PC-9 (cell line): Measurements from ENCODE around the gene PARM1. TPM values are rescaled to one million over a fixed set of nuclear protein-coding genes. Genes with fewer than 3 reads are reported as not detected.

ENCODE experiments used
- BruUV-seq: library from RNA; stranded (reverse); fragments of 400-500 nt; replicated peaks from 2 replicates; lab custom pipeline; 2021; lab: Mats Ljungman, UMichigan
- CTCF ChIA-PET: fragments of 300-600 bp; sonication (Branson Sonifier 250); formaldehyde crosslinking; loops from one replicate; lab custom pipeline; 2022; ENCODE audit warnings: antibody characterized with exemption; lab: Charles Lee
- POLR2A ChIA-PET: fragments of 300-600 bp; sonication (Branson Sonifier 250); formaldehyde crosslinking; loops from one replicate; lab custom pipeline; 2022; ENCODE audit warnings: antibody characterized with exemption; ENCODE audit not compliant: unreplicated experiment; lab: Charles Lee
- DNase-seq, 2 experiments: peaks; one replicate each; pipeline versions ENCODE4 v3.0.0 to v3.0.0-alpha.2; 2015 to 2022; ENCODE audit warnings: mixed read lengths in 1 of 2
- H2AFZ ChIP-seq: fragments of 200-600 bp; sonication (generic); 2 replicates; pipeline ENCODE4 v1.8.1; 2017; ENCODE audit warnings: antibody characterized with exemption
- H3F3A ChIP-seq: fragments of 200-600 bp; sonication (generic); 2 replicates; pipeline ENCODE4 v1.8.1; 2017; ENCODE audit warnings: antibody characterized with exemption, mild to moderate bottlenecking, low read depth; ENCODE audit not compliant: insufficient read depth
- H3K27ac ChIP-seq: fragments of 200-600 bp; sonication (generic); 2 replicates; pipeline ENCODE4 v1.6.1; 2016; ENCODE audit warnings: mixed run types
- H3K27me3 ChIP-seq: fragments of 200-600 bp; sonication (generic); 2 replicates; pipeline ENCODE4 v1.6.1; 2016; ENCODE audit warnings: low read depth, mixed run types; ENCODE audit not compliant: insufficient read depth
- H3K36me3 ChIP-seq: fragments of 200-600 bp; sonication (generic); 2 replicates; pipeline ENCODE4 v1.6.1; 2016; ENCODE audit warnings: low read depth, mixed run types
- H3K4me1 ChIP-seq: fragments of 200-600 bp; sonication (generic); replicated peaks from 2 replicates; pipeline ENCODE4 v1.6.1; 2016; ENCODE audit warnings: mixed run types; ENCODE audit not compliant: insufficient read depth
- H3K4me2 ChIP-seq: fragments of 200-600 bp; sonication (generic); 2 replicates; pipeline ENCODE4 v1.6.1; 2017; ENCODE audit warnings: mixed run types
- H3K4me3 ChIP-seq: fragments of 200-600 bp; sonication (generic); 2 replicates; pipeline ENCODE4 v1.6.1; 2016; ENCODE audit warnings: mixed run types
- H3K79me2 ChIP-seq: fragments of 200-600 bp; sonication (generic); 2 replicates; pipeline ENCODE4 v1.6.1; 2017; ENCODE audit warnings: low read depth, mixed run types
- H3K9me2 ChIP-seq: fragments of 200-600 bp; sonication (generic); 2 replicates; pipeline ENCODE4 v1.8.1; 2017; ENCODE audit warnings: mild to moderate bottlenecking; ENCODE audit not compliant: insufficient read depth
- H3K9me3 ChIP-seq: fragments of 200-600 bp; sonication (generic); 2 replicates; pipeline ENCODE4 v1.8.1; 2016; ENCODE audit warnings: low read depth; ENCODE audit not compliant: insufficient read depth
- H4K20me1 ChIP-seq: fragments of 200-600 bp; sonication (generic); 2 replicates; pipeline ENCODE4 v1.8.1; 2017; ENCODE audit not compliant: insufficient read depth
- CTCF ChIP-seq: fragments of 200-600 bp; sonication (generic); conservative IDR thresholded peaks from 2 replicates; pipeline ENCODE4 v1.6.1; 2017; ENCODE audit warnings: mixed run types, antibody characterized with exemption, mild to moderate bottlenecking, moderate library complexity
- EZH2 ChIP-seq: fragments of 200-600 bp; sonication (generic); IDR thresholded peaks from 2 replicates; pipeline ENCODE4 v1.8.0; 2017; ENCODE audit warnings: antibody characterized with exemption, low read depth
- intact Hi-C: fragments of 100-400 bp; cut with micrococcal nuclease; formaldehyde crosslinking; loops from one replicate; pipeline ENCODE4 v1.10.0; 2022; ENCODE audit not compliant: unreplicated experiment
- total RNA-seq: library from RNA; stranded (reverse); gene quantifications from 2 replicates; pipeline ENCODE4 v1.2.3, GENCODE V29; 2021

Gene PARM1
- total RNA-seq, 1 experiment from 2014 or later: 0.44 TPM

DNA sequence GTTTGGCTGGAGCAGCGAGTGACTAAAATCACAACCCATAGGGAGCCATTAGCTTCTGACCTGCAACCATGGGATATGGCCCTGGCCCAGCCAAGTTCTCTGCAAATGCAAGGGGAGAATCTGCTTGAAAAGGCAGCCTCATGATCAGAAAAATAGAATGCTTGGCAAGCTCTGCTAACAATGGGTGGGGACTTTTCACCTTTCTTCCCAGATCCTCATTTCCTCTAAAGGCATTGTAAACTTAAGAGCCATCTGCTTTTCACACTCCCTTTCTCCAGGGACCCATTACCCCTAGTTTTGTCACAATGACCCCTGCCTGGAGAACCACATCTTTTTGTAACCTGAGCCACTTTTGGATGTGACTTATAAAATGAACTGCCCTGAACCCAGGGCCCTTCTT is 104.3 kb downstream of the PARM1 start:
- Histone ChIP-seq H3F3A (no peaks in the 10 kb centered on the region), H3K4me1 (no peaks in the 10 kb centered on the region), H3K79me2 (no peaks in the 10 kb centered on the region), H4K20me1 (no peaks in the 10 kb centered on the region), H3K9me3 (no peaks in the 10 kb centered on the region), H3K9me2 (no peaks in the 10 kb centered on the region), H3K4me2 (no peak overlapping the region), H3K27ac (no peak overlapping the region), H3K27me3 (no peaks in the 10 kb centered on the region), H2AFZ (no peak overlapping the region), H3K36me3 (no peaks in the 10 kb centered on the region), H3K4me3 (no peak overlapping the region)
- intact Hi-C loops: no loop called here
- CTCF ChIA-PET: no interaction called here
- no TSS peak for BruUV-seq
- TF ChIP-seq EZH2 (no peak), CTCF (no peak)
- DNase-seq: no peak
- POLR2A ChIA-PET: no interaction called here

- DNase-seq: no peak
- H3K4me1 ChIP-seq: no peaks in the 10 kb centered on the region
- H4K20me1 ChIP-seq: no peaks in the 10 kb centered on the region
- H3K9me2 ChIP-seq: no peaks in the 10 kb centered on the region
- no TSS peak for BruUV-seq
- H2AFZ ChIP-seq: no peak overlapping the region
- ChIA-PET POLR2A (no interaction called here), CTCF (no interaction called here)
- H3K9me3 ChIP-seq: no peaks in the 10 kb centered on the region
- H3K79me2 ChIP-seq: no peaks in the 10 kb centered on the region
- H3K4me2 ChIP-seq: no peak overlapping the region
- H3K27me3 ChIP-seq: no peaks in the 10 kb centered on the region
- no peaks in the 10 kb centered on the region for H3F3A ChIP-seq
- intact Hi-C loops: no loop called here
- H3K27ac ChIP-seq: no peak overlapping the region
- no peak overlapping the region for H3K4me3 ChIP-seq
- TF ChIP-seq EZH2: no peak
- no peak for TF ChIP-seq CTCF
- H3K36me3 ChIP-seq: no peaks in the 10 kb centered on the region
Measured at GRCh38 chr4:75038376-75038775, 105.5 kb downstream of the PARM1 start.

DNA sequence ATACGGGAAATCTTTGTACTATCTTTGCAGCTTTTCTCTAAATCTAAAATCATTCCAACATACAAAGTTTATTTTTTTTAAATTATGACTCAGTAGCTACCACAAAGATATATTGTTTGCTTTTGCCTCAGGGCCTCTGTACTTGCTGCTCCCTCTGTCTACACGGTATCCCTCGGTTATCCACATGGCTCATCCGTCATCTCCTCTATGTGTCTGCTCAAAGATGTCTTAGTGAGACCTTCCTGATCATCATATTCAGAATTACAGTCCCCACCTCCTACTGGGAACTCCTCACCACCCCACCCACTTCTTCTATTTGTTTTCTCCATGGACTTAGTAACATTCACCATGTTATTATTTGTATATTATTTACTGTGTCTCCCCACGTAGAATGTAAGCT is 107.8 kb downstream of the PARM1 start:
- intact Hi-C loops: no loop called here
- POLR2A ChIA-PET: no interaction called here
- no peak overlapping the region for H3K4me2 ChIP-seq

More for the DNA sequence above, 107.8 kb downstream of the PARM1 start:
- no peak for DNase-seq
- no peak overlapping the region for H3K27ac ChIP-seq
- TF ChIP-seq CTCF: no peak
- TF ChIP-seq EZH2: no peak
- no peak overlapping the region for H3K4me3 ChIP-seq
- no peaks in the 10 kb centered on the region for H3K9me2 ChIP-seq
- H2AFZ ChIP-seq: no peak overlapping the region
- no peaks in the 10 kb centered on the region for H3K9me3 ChIP-seq
- no peaks in the 10 kb centered on the region for H3K36me3 ChIP-seq
- H4K20me1 ChIP-seq: no peaks in the 10 kb centered on the region
- H3F3A ChIP-seq: no peaks in the 10 kb centered on the region
- H3K79me2 ChIP-seq: no peaks in the 10 kb centered on the region
- H3K4me1 ChIP-seq: no peaks in the 10 kb centered on the region
- BruUV-seq: no TSS peak
- CTCF ChIA-PET: no interaction called here
- H3K27me3 ChIP-seq: no peaks in the 10 kb centered on the region
